HL-60/S4 treated with phorbol 12-myristate 13-acetate at 8.2 ng/mL for 4 days and 3 days (cell line): ENCODE results near the gene DDOST.
"Not testable (repeated sequence)": the region's sequence is repeated elsewhere in the genome, so short reads cannot be mapped to it uniquely, and the experiment has no call there.

ENCODE experiments used
- in situ Hi-C: fragments of 300-500 bp; cut with MboI; formaldehyde crosslinking; loops from 2 replicates; pipeline ENCODE4 v1.15.0; 2022; ENCODE audit warnings: low sequenced_read_pairs

DDOST gene

DNA sequence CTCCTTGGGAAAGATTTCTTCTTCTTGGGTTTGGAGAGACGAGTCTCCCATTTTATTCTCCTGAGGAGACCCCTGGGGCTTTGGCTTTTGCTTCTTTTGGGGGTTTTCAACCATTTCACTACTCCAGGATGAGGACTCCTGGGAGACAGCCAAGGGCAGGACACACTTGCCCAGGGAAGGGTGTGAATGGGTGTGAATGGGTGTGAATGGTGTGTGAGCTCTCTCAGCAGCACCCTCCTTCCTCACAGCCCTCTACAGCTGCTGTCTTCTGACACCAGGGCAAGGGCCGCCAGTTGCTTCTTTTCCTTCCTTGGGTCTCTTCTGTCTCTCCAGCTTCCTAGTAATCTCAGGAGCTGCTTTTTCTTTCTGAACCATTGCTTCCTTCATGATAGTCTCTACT is 32.5 kb upstream of the DDOST start:
- in situ Hi-C loops: loop anchor here (25.0 kb wide), 1 partner anchor 494 kb away; the partner anchor contains the start of gene EIF4G3

DNA sequence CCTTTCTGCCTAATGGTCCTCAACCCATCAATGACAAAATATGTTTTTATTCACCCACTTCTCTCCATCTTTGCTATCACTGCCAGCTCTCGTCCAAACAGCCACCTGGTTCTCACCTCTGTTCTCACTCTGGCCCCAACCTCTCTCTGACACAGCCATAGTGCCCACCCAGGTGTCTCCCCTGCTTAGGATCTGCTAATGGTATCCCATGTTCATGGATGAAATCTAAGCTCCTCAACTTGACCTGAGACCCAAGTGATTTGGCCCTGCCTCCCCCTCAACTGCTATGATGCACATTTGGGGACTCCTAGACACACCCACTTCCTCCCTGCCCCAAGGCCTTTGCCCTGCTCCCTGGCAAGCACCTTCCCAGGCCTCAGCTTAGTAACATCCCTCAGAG is 30.7 kb upstream of the DDOST start:
- in situ Hi-C loops: loop anchor here (25.0 kb wide), 1 partner anchor 495 kb away; the partner anchor contains the start of gene EIF4G3

- in situ Hi-C loops: loop anchor here (25.0 kb wide), 1 partner anchor 498 kb away; the partner anchor contains the start of gene EIF4G3
Measured at GRCh38 chr1:20689645-20690056, 28.5 kb upstream of the DDOST start.

DNA sequence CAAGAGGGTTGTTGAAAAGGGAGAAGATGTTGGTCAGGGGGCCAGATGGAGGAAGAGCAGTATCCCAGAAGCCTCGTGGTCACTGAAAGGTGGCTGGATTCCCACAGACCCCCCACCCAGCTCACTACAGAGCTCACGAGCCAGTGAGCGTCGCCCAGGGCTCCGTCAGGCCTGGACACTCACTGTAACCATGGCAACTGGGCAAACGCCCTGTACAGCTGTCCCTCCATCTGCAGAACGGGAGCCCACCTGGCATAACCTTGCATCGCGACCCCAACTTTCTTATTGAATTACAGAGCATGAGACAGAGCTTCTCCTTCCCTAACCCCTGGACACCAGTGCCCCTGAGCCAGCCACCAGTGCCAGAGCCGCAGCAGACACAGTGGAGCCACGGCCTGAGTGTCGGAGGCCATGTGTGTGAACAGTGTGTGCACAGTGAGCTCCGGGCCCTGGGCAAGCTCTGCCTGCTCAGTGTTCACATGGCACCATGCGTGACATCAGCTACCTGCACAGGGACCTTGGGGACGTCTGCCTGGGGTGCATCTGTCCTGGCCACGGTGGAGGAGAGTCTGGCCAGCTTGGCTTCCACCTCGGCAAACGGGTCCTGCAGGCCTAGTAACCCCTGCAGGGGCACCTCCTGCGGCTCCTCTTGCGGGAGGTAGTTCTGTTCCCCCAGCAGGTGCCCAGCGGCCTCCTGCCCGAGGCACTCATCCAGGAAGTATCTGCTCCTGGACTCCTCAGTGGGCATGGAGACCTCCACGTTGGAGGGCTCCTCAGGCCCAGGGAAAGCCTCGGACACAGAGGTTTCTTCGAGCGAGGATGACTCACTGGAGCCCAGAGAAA is 25.9 kb upstream of the DDOST start:
- in situ Hi-C loops: loop anchor here (25.0 kb wide), 1 partner anchor 500 kb away; the partner anchor contains the start of gene EIF4G3

DNA sequence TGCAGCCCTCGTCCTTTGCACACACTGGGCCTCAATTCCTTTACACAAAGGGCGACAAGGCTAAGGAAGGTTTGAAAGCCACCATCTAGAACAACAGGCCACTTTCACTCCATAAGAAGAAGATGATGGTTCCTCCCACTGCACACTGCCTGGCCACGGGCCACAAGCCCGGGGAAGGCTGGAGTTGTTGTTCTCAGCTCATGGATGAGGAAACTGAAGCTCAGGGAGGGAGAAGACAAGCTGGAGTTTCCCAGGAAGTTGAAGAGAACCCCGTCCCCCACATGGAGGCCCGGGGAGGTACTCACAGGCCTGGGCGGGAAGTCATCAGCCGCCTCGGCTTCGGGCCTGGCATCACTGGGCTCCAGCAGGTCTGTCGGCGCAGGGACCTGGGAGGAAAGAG is 24.6 kb upstream of the DDOST start:
- in situ Hi-C loops: loop anchor here (25.0 kb wide), 1 partner anchor 502 kb away; the partner anchor contains the start of gene EIF4G3

GRCh38 chr1:20685099-20685662 is 24.0 kb upstream of the DDOST start:
- in situ Hi-C loops: loop anchor here (25.0 kb wide), 1 partner anchor 502 kb away; the partner anchor contains the start of gene EIF4G3

GRCh38 chr1:20684651-20685050 is 23.5 kb upstream of the DDOST start:
- in situ Hi-C loops: loop anchor here (25.0 kb wide), 1 partner anchor 503 kb away; the partner anchor contains the start of gene EIF4G3

GRCh38 chr1:20684050-20684620 is 23.0 kb upstream of the DDOST start:
- in situ Hi-C loops: loop anchor here (25.0 kb wide), 1 partner anchor 503 kb away; the partner anchor contains the start of gene EIF4G3

DNA sequence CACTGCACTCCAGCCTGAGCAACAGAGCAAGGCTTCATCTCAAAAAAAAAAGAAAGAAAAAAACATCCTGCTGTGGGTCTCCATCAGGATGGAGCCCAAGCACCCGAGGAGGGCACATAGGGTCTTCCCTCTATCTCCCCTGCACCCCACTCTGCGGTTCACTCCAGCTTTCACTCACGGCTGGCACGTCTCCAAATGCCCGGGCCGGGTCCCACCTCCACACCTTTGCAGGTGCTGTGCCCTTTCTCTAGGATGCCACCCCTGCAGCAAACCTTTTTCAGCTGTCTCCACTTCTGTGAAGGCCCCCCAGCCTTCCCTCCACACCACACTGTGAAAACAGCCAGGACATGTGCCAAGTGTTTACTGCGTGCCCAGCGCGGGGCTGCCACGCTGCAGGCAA is 22.4 kb upstream of the DDOST start:
- in situ Hi-C loops: loop anchor here (25.0 kb wide), 1 partner anchor 504 kb away; the partner anchor contains the start of gene EIF4G3

DNA sequence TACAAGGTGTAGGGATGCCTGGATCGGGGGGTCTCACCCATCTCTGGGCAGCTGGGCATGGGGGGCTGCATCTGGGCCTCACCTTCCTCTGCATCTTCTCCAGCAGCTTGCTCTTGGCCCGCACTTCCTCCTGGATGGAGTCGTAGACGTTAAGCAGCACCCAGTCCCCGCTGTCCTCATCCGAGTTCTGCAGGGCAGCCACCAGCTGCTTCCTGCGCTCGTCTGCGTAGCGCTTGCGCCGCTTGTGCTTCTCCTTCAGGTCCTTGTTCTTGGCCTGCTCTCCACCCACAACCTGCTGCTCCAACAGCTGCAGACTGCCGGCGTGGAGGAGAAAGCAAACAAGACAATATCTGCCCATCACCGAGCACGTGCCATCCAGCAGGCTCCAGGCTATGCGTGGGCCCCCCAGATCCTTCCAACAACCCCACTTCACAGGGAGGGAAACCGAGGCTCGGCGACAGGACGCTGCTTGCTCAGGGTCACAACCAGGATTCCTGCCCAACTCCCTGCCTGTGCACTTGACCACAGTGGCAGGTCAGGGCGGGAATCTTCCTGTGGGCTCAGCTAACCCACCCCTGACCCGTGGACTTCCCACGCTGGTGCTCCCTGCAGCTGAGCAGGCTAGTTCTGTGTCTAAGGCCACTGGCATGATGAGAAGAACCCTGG is 21.5 kb upstream of the DDOST start:
- in situ Hi-C loops: loop anchor here (25.0 kb wide), 1 partner anchor 505 kb away; the partner anchor contains the start of gene EIF4G3

- in situ Hi-C loops: loop anchor here (25.0 kb wide), 1 partner anchor 505 kb away; the partner anchor contains the start of gene EIF4G3
Measured at GRCh38 chr1:20681999-20682398, 20.8 kb upstream of the DDOST start.

DNA sequence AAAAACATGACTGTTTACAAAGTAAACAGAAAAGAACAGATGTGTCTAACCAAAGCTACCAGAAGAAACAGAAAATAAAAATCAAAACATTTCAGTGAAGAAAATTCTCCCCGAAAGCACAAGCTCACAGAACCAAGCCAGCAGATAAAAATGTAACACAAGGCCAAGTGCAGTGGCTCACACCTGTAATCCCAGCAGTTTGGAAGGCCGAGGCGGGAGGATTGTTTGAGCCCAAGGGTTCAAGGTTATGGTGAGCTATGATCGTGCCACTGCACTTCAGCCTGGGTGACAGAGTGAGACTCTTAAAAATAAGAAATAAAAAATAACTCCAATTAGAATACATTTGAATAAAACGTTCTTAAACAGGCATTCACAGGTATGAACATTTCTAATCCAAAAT is 19.1 kb upstream of the DDOST start:
- in situ Hi-C loops: loop anchor here (25.0 kb wide), 1 partner anchor 507 kb away; the partner anchor contains the start of gene EIF4G3

- in situ Hi-C loops: loop anchor here (25.0 kb wide), 1 partner anchor 509 kb away; the partner anchor contains the start of gene EIF4G3
Measured at GRCh38 chr1:20678599-20678998, 17.4 kb upstream of the DDOST start.

- in situ Hi-C loops: not testable (repeated sequence)
Measured at GRCh38 chr1:20673626-20674025, 12.5 kb upstream of the DDOST start.

DNA sequence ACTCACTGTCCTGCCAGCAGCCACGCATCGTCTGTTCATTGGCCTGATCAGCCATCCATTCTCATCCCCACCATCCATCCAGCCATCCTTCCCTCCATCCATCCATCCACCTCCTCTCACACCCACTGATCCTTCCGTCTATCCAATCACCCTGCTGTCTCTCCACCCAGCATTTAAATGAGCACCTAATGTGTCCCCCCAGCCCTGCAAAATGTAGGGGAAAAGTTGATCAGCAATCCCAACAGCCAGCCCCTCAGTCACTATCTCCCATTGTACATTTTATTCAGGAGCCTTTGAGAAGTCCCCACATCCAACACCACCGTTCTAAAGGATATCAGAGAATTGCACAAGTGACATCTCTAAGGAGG is 11.1 kb upstream of the DDOST start:
- in situ Hi-C loops: no loop called here

- in situ Hi-C loops: no loop called here
Measured at GRCh38 chr1:20670936-20671335, 9.8 kb upstream of the DDOST start.

GRCh38 chr1:20668581-20668980 is 7.4 kb upstream of the DDOST start:
- in situ Hi-C loops: no loop called here

DNA sequence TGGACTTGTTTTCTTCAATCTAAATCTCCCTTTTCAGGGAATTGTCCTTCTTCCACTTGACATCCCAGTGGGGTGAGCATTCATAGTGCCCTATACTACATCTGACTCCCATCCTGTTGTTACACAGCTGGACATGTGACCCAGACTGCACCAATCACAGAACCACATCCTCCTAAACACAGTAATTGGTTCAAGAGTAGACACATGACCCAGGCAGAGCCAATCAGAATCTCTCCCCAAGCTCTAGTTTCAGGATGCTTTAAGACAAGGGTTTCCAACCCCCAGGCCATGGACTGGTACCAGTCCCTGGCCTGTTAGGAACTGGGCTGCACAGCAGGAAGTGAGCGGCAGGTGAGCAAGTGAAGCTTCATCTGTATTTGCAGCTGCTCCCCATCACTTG is 5.6 kb upstream of the DDOST start:
- in situ Hi-C loops: no loop called here

GRCh38 chr1:20666146-20666545 is 5.0 kb upstream of the DDOST start:
- in situ Hi-C loops: no loop called here

GRCh38 chr1:20665726-20666125 is 4.6 kb upstream of the DDOST start:
- in situ Hi-C loops: no loop called here
